NCI-H748 (cell line): ENCODE results near the gene MUTYH.
A peak's percentile ranks its signal among the peaks of the same experiment; 100 is the strongest.

Experiments used
- DNase-seq: peaks from one replicate; lab custom pipeline; 2025; ENCODE audit not compliant: unreplicated experiment; lab: John Stamatoyannopoulos, UW

MUTYH gene

GRCh38 chr1:45351508-45351907 is 11.3 kb upstream of the MUTYH start:
- DNase-seq, result no peak

DNA sequence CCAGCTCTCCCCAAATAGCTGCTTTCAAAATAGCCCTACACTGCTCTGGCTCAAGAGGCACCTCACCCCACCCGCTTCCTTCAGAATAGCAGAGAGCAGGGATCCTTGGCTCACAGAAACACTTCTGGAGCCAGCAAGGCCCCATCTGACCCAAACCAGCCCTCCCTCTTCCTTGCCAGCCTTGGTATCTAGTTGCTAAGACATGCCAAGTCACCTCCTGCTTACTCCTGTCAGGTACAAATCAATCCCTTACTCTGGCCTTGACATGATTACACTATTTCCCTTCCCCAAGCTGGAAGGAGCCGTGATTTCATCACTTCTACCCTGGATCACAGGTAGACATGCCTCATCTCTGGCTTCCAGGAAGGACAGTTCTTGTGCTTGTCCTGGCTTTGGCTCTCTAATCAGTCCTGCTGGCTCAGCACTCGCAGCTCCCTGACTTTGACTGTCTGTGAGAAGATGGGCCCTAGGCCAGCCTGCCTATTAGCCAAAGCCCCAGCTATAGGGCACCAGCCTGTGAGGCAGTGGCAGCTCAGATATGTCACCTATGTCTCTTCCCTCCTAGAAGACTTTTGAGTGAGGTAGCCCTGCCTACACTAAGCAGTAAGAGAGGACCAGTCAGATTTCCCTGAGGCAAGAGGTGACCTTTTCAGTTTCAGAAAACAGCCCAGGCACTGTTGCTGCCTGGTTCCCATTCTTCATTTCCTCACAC is 8.9 kb upstream of the MUTYH start:
- DNase-seq, result no peak

- no peak for DNase-seq
These were observed 8.3 kb upstream of the MUTYH start for GRCh38 chr1:45348609-45348965.

DNA sequence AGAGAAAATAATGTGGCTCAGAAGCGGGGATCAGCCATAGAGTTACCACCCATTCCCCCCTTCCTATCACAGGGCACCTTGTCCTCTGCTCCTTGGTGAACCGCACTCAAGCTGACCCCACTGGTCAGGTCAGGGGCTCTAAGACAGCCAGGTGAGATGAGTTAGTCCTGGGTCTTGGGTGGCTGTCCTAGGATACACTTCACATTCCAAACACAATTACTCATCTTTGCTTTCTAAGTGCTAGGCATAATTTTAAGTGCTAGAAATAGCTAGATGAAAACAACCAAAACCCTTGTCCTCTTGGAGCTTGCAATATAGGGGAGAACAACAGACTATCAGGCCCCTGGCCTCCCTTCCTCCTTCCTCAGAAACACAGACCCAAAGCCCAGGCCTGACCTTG is 7.8 kb upstream of the MUTYH start:
- DNase-seq, result no peak

- DNase-seq, result no peak
These were observed 6.2 kb upstream of the MUTYH start for GRCh38 chr1:45346473-45346872.

DNA sequence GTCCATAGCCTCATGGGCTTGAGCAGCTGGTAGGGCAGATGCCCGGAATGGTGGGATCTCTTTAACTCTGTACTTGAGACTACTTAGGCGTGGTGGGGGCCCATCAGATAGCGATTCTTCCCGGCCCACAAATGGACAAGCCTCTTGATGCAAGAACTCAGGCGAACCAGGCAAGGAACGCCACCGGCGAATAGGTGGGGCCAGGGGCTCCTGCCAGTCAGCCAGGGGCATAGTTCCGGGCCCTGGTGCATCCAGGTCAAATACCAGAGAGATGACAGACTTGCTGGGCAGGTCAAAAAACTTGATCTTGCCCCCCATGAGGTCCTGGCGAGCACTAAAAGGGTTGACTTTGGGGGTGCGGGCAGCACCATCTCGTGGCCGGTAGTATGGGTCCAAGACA is 4.8 kb upstream of the MUTYH start:
- DNase-seq, result no peak

DNA sequence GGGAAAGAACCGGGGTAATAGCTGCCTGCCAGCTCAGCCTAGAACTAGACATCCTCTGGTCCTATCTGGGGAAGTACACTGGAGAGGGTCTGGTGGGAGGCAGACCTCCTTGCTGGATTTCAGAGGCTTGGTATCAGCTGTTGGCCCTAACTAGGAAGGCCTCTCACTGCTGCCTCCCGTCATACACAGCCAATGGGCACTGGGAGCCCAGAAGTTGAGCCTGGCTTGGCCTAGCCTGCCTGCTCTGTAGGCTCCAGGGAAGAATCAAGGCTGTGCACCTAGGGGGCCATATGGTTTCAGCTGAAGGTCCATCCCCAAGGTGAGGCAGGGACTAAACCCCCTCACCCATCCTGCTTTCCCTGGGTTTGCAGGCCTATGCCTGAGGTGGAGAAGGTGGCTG is 4.3 kb upstream of the MUTYH start:
- DNase-seq, result no peak

DNA sequence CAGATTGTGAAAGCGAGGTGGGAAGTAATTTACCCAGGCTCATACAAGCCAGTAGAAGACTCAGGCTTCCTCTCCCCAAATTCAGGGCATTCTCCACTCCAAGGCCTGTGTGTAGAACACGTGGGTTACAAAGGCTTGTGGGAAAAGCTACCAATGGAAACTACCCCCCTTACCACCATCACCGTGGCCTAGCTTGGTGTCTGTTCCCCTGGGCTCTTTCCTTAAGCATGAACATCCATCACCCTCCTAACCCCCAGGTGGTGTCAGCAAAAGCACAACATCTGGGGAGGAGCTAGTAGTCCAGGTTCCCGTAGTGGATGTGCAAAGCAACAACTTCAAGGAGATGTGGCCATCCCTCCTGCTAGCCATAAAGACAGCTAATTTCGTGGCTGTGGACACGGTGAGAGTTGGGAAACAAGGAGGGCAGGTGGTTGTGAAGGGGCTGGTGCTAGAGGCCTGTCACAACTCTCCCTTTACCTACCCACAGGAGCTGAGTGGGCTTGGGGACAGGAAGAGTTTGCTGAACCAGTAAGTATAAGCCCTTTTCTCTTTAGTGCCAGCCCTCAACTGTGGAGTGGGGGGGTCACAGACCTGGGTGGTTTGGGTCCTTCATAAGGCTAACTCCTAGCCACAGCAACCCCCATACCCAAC is 701 bp upstream of the MUTYH start:
- peak; percentile 33 for DNase-seq

- DNase-seq, result no peak
These were observed 2.5 kb downstream of the MUTYH start for GRCh38 chr1:45337630-45338325.

GRCh38 chr1:45335855-45336324 is 4.3 kb downstream of the MUTYH start:
- DNase-seq, result no peak

- no peak for DNase-seq
These were observed 5.7 kb downstream of the MUTYH start for GRCh38 chr1:45334308-45335245.

GRCh38 chr1:45332346-45332720 is 7.9 kb downstream of the MUTYH start:
- no peak for DNase-seq

DNA sequence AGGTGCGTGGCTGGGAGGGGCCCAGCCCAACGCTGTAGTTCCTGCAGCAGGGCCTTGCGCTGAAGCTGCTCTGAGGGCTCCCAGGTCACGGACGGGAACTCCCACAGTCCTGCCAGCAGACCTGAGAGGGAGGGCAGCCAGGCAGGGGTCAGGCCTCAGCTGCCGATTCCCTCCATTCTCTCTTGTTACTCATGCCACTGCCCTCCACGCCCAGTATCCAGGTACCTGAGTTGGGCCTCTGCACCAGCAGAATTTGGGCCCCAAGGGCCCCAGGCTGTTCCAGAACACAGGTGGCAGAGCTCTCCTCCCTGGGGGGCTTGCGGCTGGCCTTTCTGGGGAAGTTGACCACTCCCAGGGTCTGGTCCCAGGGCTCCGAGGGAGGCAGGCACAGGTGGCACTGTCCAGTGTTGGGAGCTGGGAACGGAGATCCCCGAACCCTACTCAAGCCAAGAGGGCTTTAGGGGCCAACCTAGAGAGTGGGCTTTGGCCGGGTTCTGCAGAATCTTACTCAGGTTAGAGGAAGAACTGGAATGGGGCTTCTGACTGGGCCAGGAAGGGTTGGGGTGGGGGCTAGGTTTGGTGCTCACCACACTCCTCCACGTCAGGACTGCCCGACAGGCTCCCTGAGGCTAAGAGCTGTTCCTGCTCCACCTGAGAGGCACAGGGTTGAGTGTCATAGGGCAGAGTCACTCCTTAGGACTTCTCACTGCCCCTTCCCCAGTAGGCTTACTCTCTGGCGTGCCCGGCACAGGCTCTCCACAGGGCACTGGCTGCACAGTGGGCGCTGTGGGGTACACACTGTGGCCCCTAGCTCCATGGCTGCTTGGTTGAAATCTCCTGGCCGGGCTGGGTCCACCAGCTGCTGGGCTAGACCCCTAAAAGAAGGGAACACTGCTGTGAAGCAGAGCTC is 8.5 kb downstream of the MUTYH start:
- no peak for DNase-seq

- DNase-seq, result no peak
These were observed 10.8 kb downstream of the MUTYH start for GRCh38 chr1:45329445-45329844.

GRCh38 chr1:45328680-45329079 is 11.6 kb downstream of the MUTYH start:
- peak; percentile 15 for DNase-seq

GRCh38 chr1:45327644-45328515 is 12.4 kb downstream of the MUTYH start:
- DNase-seq, result peak; percentile 23

GRCh38 chr1:45326627-45327623 is 13.3 kb downstream of the MUTYH start, which contains the start of gene HPDL:
Gene HPDL, plus strand, starts transcription at chr1:45326895. Its CDS starts 254 bp downstream, at chr1:45327149.
- DNase-seq, result peak; percentile 90
